Measurements from ENCODE around the gene HS3ST5. TPM values are rescaled to one million over a fixed set of nuclear protein-coding genes. Genes with fewer than 3 reads are reported as not detected.
"Not testable (repeated sequence)": the region's sequence is repeated elsewhere in the genome, so short reads cannot be mapped to it uniquely, and the experiment has no call there.

The HS3ST5 gene
- total RNA-seq, 2 experiments from 2014 or later, result not detected

- no peaks in the 10 kb centered on the region for H3K4me1 Mint-ChIP-seq (ENCODE audit: low read depth)
- TF ChIP-seq CTCF (IDR thresholded peaks at IDR 0.05), result no peak
- no peak overlapping the region for H3K4me3 Mint-ChIP-seq
- CTCF ChIA-PET, result no interaction called here
- intact Hi-C loops (cut with micrococcal nuclease), result no loop called here
- no peaks in the 10 kb centered on the region for H3K36me3 Mint-ChIP-seq (ENCODE audit: low read depth)
- ATAC-seq, result no peak
- H3K27ac Mint-ChIP-seq, result no peak overlapping the region
- no peak for DNase-seq
- H3K27me3 Mint-ChIP-seq, result no peaks in the 10 kb centered on the region
- no peaks in the 10 kb centered on the region for H3K9me3 Mint-ChIP-seq
- POLR2A ChIA-PET, result no interaction called here
Measured at GRCh38 chr6:114227944-114228468, 114.8 kb downstream of the HS3ST5 start.

- ChIA-PET POLR2A (no interaction called here), CTCF (no interaction called here)
- no peaks in the 10 kb centered on the region for H3K27me3 Mint-ChIP-seq
- intact Hi-C loops (cut with micrococcal nuclease), result no loop called here
- H3K4me3 Mint-ChIP-seq, result no peak overlapping the region
- no peak overlapping the region for H3K27ac Mint-ChIP-seq
- no peaks in the 10 kb centered on the region for H3K4me1 Mint-ChIP-seq (ENCODE audit: low read depth)
- DNase-seq (no peak), ATAC-seq (no peak)
- no peaks in the 10 kb centered on the region for H3K36me3 Mint-ChIP-seq (ENCODE audit: low read depth)
- TF ChIP-seq CTCF (IDR thresholded peaks at IDR 0.05), result no peak
- H3K9me3 Mint-ChIP-seq, result no peaks in the 10 kb centered on the region
Measured at GRCh38 chr6:114220241-114220640, 122.6 kb downstream of the HS3ST5 start.

- Mint-ChIP-seq H3K4me1 (ENCODE audit: low read depth) (no peaks in the 10 kb centered on the region), H3K4me3 (no peak overlapping the region), H3K27ac (no peak overlapping the region), H3K27me3 (no peaks in the 10 kb centered on the region), H3K36me3 (ENCODE audit: low read depth) (no peaks in the 10 kb centered on the region), H3K9me3 (no peaks in the 10 kb centered on the region)
- DNase-seq (no peak), ATAC-seq (no peak)
- CTCF ChIA-PET, result no interaction called here
- intact Hi-C loops (cut with micrococcal nuclease), result no loop called here
- POLR2A ChIA-PET, result no interaction called here
- no peak for TF ChIP-seq CTCF (IDR thresholded peaks at IDR 0.05)
Measured at GRCh38 chr6:114218437-114219340, 124.1 kb downstream of the HS3ST5 start.

- H3K4me3 Mint-ChIP-seq; H3K27me3 Mint-ChIP-seq; POLR2A ChIA-PET; H3K27ac Mint-ChIP-seq; H3K9me3 Mint-ChIP-seq; CTCF ChIA-PET; H3K36me3 Mint-ChIP-seq (ENCODE audit: low read depth); H3K4me1 Mint-ChIP-seq (ENCODE audit: low read depth); ATAC-seq; intact Hi-C loops (cut with micrococcal nuclease); DNase-seq: not testable (repeated sequence)
Measured at GRCh38 chr6:114217996-114218395, 124.8 kb downstream of the HS3ST5 start.

- CTCF ChIA-PET, result no interaction called here
- no peak for TF ChIP-seq CTCF (IDR thresholded peaks at IDR 0.05)
- DNase-seq (no peak), ATAC-seq (no peak)
- POLR2A ChIA-PET, result no interaction called here
- H3K4me1 Mint-ChIP-seq (ENCODE audit: low read depth), result no peaks in the 10 kb centered on the region
- no peaks in the 10 kb centered on the region for H3K9me3 Mint-ChIP-seq
- H3K36me3 Mint-ChIP-seq (ENCODE audit: low read depth), result no peaks in the 10 kb centered on the region
- no peak overlapping the region for H3K27ac Mint-ChIP-seq
- no peaks in the 10 kb centered on the region for H3K27me3 Mint-ChIP-seq
- intact Hi-C loops (cut with micrococcal nuclease), result no loop called here
- H3K4me3 Mint-ChIP-seq, result no peak overlapping the region
Measured at GRCh38 chr6:114216789-114217467, 125.9 kb downstream of the HS3ST5 start.

Measured in activated CD8-positive, alpha-beta T cell treated with anti-CD3 and anti-CD28 coated beads for 36 hours (primary cell).